IMR-90 (cell line): Measurements from ENCODE around the gene MEF2B. TPM values are rescaled to one million over a fixed set of nuclear protein-coding genes. Genes with fewer than 3 reads are reported as not detected.

Experiments used
- ATAC-seq: fragments of 200-7000 bp; cut with Tn5 transposase; 2 replicates; pipeline ENCODE4 v1.9.1; 2020; ENCODE audit warnings: low read depth, mild to moderate bottlenecking, moderate library complexity
- BruUV-seq: library from RNA; stranded (reverse); fragments of 400-500 nt; replicated peaks from 2 replicates; lab custom pipeline; 2021; lab: Mats Ljungman, UMichigan
- CTCF ChIA-PET: fragments of 300-600 bp; formaldehyde crosslinking; extraction: SDS; loops from one replicate; lab custom pipeline; 2021; ENCODE audit warnings: antibody characterized with exemption; lab: Yijun Ruan, JAX
- POLR2A ChIA-PET: fragments of 300-600 bp; sonication (Branson Sonifier 250); formaldehyde crosslinking; loops from one replicate; lab custom pipeline; 2022; ENCODE audit warnings: antibody characterized with exemption; ENCODE audit not compliant: unreplicated experiment; lab: Charles Lee
- DNase-seq: peaks from one replicate; pipeline ENCODE4 v3.0.0; 2013
- H2AFZ ChIP-seq: replicated peaks from 2 replicates; pipeline ENCODE3; 2013; ENCODE audit warnings: low read length, mild to moderate bottlenecking; ENCODE audit not compliant: poor library complexity
- H2AK5ac ChIP-seq: 2 replicates; pipeline ENCODE4 v1.6.1; 2013; ENCODE audit warnings: low read depth, low read length, inconsistent platforms
- H2AK9ac ChIP-seq: replicated peaks from 2 replicates; pipeline ENCODE3; 2013; ENCODE audit warnings: mild to moderate bottlenecking, low read depth, low read length, moderate library complexity; ENCODE audit not compliant: poor library complexity
- H2BK120ac ChIP-seq: 2 replicates; pipeline ENCODE4 v1.6.1; 2013; ENCODE audit warnings: low read depth, low read length, inconsistent platforms
- H2BK15ac ChIP-seq: 3 replicates; pipeline ENCODE4 v1.6.1; 2013; ENCODE audit warnings: low read depth, low read length, inconsistent platforms
- H2BK20ac ChIP-seq: 2 replicates; pipeline ENCODE4 v1.6.1; 2013; ENCODE audit warnings: low read depth, mild to moderate bottlenecking, inconsistent platforms, low read length, moderate library complexity
- H2BK5ac ChIP-seq: 2 replicates; pipeline ENCODE4 v1.6.1; 2013; ENCODE audit warnings: mild to moderate bottlenecking, low read depth, low read length, inconsistent platforms; ENCODE audit not compliant: poor library complexity, severe bottlenecking
- H3K14ac ChIP-seq: replicated peaks from 2 replicates; pipeline ENCODE4 v1.6.1; 2013; ENCODE audit warnings: low read depth, low read length, inconsistent platforms
- H3K18ac ChIP-seq: 2 replicates; pipeline ENCODE4 v1.6.1; 2013; ENCODE audit warnings: low read depth, low read length, control low read depth
- H3K23ac ChIP-seq: 2 replicates; pipeline ENCODE4 v1.6.1; 2013; ENCODE audit warnings: low read depth, low read length, inconsistent platforms
- H3K27ac ChIP-seq: 2 replicates; pipeline ENCODE4 v1.5.1; 2013; ENCODE audit warnings: mild to moderate bottlenecking, control low read depth, low read length; ENCODE audit not compliant: insufficient read depth
- H3K27me3 ChIP-seq: 2 replicates; pipeline ENCODE4 v1.6.1; 2013; ENCODE audit warnings: low read length; ENCODE audit not compliant: control insufficient read depth, insufficient read depth
- H3K36me3 ChIP-seq: 2 replicates; pipeline ENCODE4 v1.6.1; 2013; ENCODE audit warnings: low read length, mixed read lengths; ENCODE audit not compliant: control insufficient read depth, insufficient read depth
- H3K4ac ChIP-seq: 2 replicates; pipeline ENCODE4 v1.6.1; 2013; ENCODE audit warnings: low read depth, low read length, inconsistent platforms
- H3K4me1 ChIP-seq: 2 replicates; pipeline ENCODE4 v1.6.1; 2013; ENCODE audit warnings: low read length, mixed read lengths; ENCODE audit not compliant: control insufficient read depth, insufficient read depth
- H3K4me2 ChIP-seq: 2 replicates; pipeline ENCODE4 v1.6.1; 2013; ENCODE audit warnings: low read depth, mild to moderate bottlenecking, control low read depth, low read length, moderate library complexity
- H3K4me3 ChIP-seq: 2 replicates; pipeline ENCODE4 v1.5.1; 2013; ENCODE audit warnings: low read depth, mild to moderate bottlenecking, control low read depth, low read length, moderate library complexity; ENCODE audit not compliant: insufficient read depth
- H3K56ac ChIP-seq: 2 replicates; pipeline ENCODE4 v1.6.1; 2013; ENCODE audit warnings: low read length, inconsistent platforms; ENCODE audit not compliant: insufficient read depth; ENCODE audit errors: extremely low read depth
- H3K79me1 ChIP-seq, 2 experiments: 2 replicates each; pipeline ENCODE4 v1.6.1; 2013; ENCODE audit warnings: low read length in 2 of 2, inconsistent platforms in 1 of 2, low read depth in 1 of 2
- H3K9ac ChIP-seq: 2 replicates; pipeline ENCODE4 v1.6.1; 2013; ENCODE audit warnings: low read depth, low read length, control low read depth
- H3K9me1 ChIP-seq: 2 replicates; pipeline ENCODE4 v1.6.1; 2013; ENCODE audit warnings: low read length, inconsistent platforms; ENCODE audit not compliant: insufficient read depth
- H3K9me3 ChIP-seq: 2 replicates; pipeline ENCODE4 v1.6.1; 2013; ENCODE audit warnings: low read length; ENCODE audit not compliant: control insufficient read depth, insufficient read depth
- H4K20me1 ChIP-seq: 2 replicates; pipeline ENCODE4 v1.6.1; 2013; ENCODE audit warnings: low read length, inconsistent platforms; ENCODE audit not compliant: insufficient read depth
- H4K5ac ChIP-seq: 2 replicates; pipeline ENCODE4 v1.6.1; 2013; ENCODE audit warnings: mild to moderate bottlenecking, low read depth, low read length, control low read depth
- H4K8ac ChIP-seq, 2 experiments: 2 replicates each; pipeline ENCODE4 v1.6.1; 2013; ENCODE audit warnings: low read depth in 2 of 2, low read length in 2 of 2, control low read depth in 1 of 2, inconsistent platforms in 1 of 2
- H4K91ac ChIP-seq: 2 replicates; pipeline ENCODE4 v1.6.1; 2013; ENCODE audit warnings: low read depth, low read length, inconsistent platforms; ENCODE audit not compliant: insufficient read depth
- BHLHE40 ChIP-seq: fragments of 150-350 bp; IDR thresholded peaks from 2 replicates; pipeline ENCODE4 v1.6.1; 2016; ENCODE audit warnings: mild to moderate bottlenecking, low read depth, low read length
- CHD1 ChIP-seq: IDR thresholded peaks from 2 replicates; pipeline ENCODE4 v1.6.1; 2012; ENCODE audit warnings: low read depth, low read length, improper control_type of control experiment
- MAFK ChIP-seq: IDR thresholded peaks from 2 replicates; pipeline ENCODE4 v1.6.1; 2012; ENCODE audit warnings: low read depth, low read length, improper control_type of control experiment
- NFE2L2 ChIP-seq: fragments of 150-350 bp; IDR thresholded peaks from 2 replicates; pipeline ENCODE4 v1.6.1; 2016; ENCODE audit warnings: low read depth, mild to moderate bottlenecking, low read length
- RAD21 ChIP-seq: IDR thresholded peaks from 2 replicates; pipeline ENCODE4 v1.6.1; 2012; ENCODE audit warnings: low read length, improper control_type of control experiment
- RCOR1 ChIP-seq: IDR thresholded peaks from 2 replicates; pipeline ENCODE4 v1.6.1; 2012; ENCODE audit warnings: mild to moderate bottlenecking, low read length, improper control_type of control experiment; ENCODE audit not compliant: insufficient replicate concordance
- SMC3 ChIP-seq: fragments of 150-350 bp; IDR thresholded peaks from 2 replicates; pipeline ENCODE4 v1.6.1; 2016; ENCODE audit warnings: low read depth, mild to moderate bottlenecking, antibody characterized with exemption, low read length, moderate library complexity
- WGBS, 2 experiments: methylation state at CpG; one replicate each; pipeline versions ENCODE4 v1.1.5 to v1.1.7; 2013; ENCODE audit warnings: missing lambda C conversion rate in 2 of 2; ENCODE audit not compliant: insufficient read length in 1 of 2; ENCODE audit errors: extremely low coverage in 2 of 2; 5-methylcytosine and 5-hydroxymethylcytosine counted together
- dilution Hi-C: fragments of 300-500 bp; cut with HindIII; formaldehyde crosslinking; loops from one replicate; pipeline ENCODE4 v1.14.3; 2018; ENCODE audit warnings: low sequenced_read_pairs; ENCODE audit not compliant: unreplicated experiment
- in situ Hi-C: fragments of 300-500 bp; cut with MboI; formaldehyde crosslinking; loops from 3 replicates; pipeline ENCODE4 v1.14.3; 2019; ENCODE audit warnings: low sequenced_read_pairs, inconsistent platforms, mixed read lengths
- intact Hi-C: fragments of 100-400 bp; cut with micrococcal nuclease; formaldehyde crosslinking; loops from 2 replicates; pipeline ENCODE4 v1.10.0; 2022
- polyA plus RNA-seq, 3 experiments: library from polyadenylated mRNA; depleted of rRNA; stranded (reverse); fragments of >200 nt; gene quantifications; 2 replicates each; pipeline ENCODE4 v1.2.3, GENCODE V29; 2012; ENCODE audit warnings: low replicate concordance in 1 of 3
- total RNA-seq: library from RNA; depleted of rRNA; stranded (reverse); fragments of >200 nt; gene quantifications from 2 replicates; pipeline ENCODE4 v1.2.3, GENCODE V29; 2012
- TF ChIP-seq, protein P1 (sequence below): conservative IDR thresholded peaks from 2 replicates; pipeline ENCODE4 v1.5.1; 2012; ENCODE audit warnings: mild to moderate bottlenecking, low read depth, low read length, improper control_type of control experiment
- TF ChIP-seq, protein P2 (sequence below): fragments of 150-350 bp; IDR thresholded peaks from 2 replicates; pipeline ENCODE4 v1.6.1; 2016; ENCODE audit warnings: low read depth, mild to moderate bottlenecking, low read length, moderate library complexity, borderline replicate concordance
- TF ChIP-seq, protein P3 (sequence below): fragments of 150-350 bp; IDR thresholded peaks from 2 replicates; pipeline ENCODE4 v1.6.1; 2017; ENCODE audit warnings: mild to moderate bottlenecking, antibody characterized with exemption, low read length, low read depth

MEF2B gene
- total and polyA plus RNA-seq, 2 of the 4 experiments (the other 2 are of a cell fraction), result 0.18 to 0.94 TPM

DNA sequence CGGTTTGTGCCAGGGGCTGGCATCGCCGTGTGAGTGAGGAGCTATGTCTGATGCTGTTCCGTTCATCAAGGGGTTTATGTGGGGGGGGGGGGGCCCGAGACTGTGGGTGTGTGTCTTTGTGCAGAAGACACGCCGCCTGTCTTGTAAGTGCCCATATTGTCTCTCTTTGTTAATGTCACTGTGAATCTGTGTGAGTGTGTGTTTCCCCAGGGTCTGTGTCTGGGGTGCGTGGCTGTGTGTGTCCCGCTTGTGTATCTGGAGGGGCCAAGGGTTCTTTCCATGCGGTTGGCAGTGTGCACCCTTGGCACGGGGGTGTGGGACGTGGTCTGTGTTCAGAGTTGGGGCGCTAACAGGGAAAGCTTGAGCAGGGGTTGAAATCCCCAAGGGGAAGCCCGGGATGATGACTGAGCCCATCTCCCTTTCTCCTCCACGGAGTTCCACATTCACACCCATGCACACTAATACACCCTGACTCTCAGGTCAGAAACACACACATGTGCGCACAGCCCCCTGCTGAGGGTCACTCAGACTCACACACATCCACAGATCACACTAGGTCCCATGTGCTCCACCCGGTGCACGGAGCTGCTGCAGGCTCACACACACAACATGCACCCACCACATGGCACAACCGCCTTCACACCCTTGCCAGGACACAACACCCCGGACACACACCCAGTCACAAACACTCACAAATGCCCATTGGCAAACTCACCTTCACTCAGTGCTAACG, 43.5 kb upstream of the MEF2B start:
- H3K79me1 ChIP-seq, result no peaks in the 10 kb centered on the region
- intact Hi-C loops (no loop called here), dilution Hi-C loops (no loop called here)

More for the DNA sequence above, 43.5 kb upstream of the MEF2B start:
- H3K18ac ChIP-seq, result no peak overlapping the region
- H3K56ac ChIP-seq, result no peak overlapping the region
- H3K23ac ChIP-seq, result no peak overlapping the region
- H4K91ac ChIP-seq, result no peak overlapping the region
- H2AK5ac ChIP-seq, result no peak overlapping the region
- H2BK15ac ChIP-seq, result no peak overlapping the region
- DNase-seq (no peak), ATAC-seq (no peak)
- no peak overlapping the region for H3K14ac ChIP-seq
- CTCF ChIA-PET, result no interaction called here
- H3K4me3 ChIP-seq, result no peak overlapping the region
- no peak overlapping the region for H3K4ac ChIP-seq
- H3K4me2 ChIP-seq, result no peak overlapping the region
- H3K4me1 ChIP-seq, result no peaks in the 10 kb centered on the region
- 33% methylated on average over 5 of the region's 21 CpGs; no CpG with 5 or more reads in 1 of the 2 experiments for WGBS, 2 experiments
- H2AFZ ChIP-seq, result no peak overlapping the region
- H4K5ac ChIP-seq, result no peak overlapping the region
- H3K9me1 ChIP-seq, result 0 out of 2 replicates have a peak, but pooled peaks cover 2% of the 10 kb centered on the region
- in situ Hi-C loops, result no loop called here
- H2AK9ac ChIP-seq, result no peak overlapping the region
- H2BK5ac ChIP-seq, result no peak overlapping the region
- H4K8ac ChIP-seq, result no peak overlapping the region
- POLR2A ChIA-PET, result no interaction called here
- TF ChIP-seq CHD1 (no peak), MAFK (no peak), NFE2L2 (no peak), BHLHE40 (no peak), SMC3 (no peak), RCOR1 (no peak), RAD21 (no peak)
- TF ChIP-seq, protein P1, sequence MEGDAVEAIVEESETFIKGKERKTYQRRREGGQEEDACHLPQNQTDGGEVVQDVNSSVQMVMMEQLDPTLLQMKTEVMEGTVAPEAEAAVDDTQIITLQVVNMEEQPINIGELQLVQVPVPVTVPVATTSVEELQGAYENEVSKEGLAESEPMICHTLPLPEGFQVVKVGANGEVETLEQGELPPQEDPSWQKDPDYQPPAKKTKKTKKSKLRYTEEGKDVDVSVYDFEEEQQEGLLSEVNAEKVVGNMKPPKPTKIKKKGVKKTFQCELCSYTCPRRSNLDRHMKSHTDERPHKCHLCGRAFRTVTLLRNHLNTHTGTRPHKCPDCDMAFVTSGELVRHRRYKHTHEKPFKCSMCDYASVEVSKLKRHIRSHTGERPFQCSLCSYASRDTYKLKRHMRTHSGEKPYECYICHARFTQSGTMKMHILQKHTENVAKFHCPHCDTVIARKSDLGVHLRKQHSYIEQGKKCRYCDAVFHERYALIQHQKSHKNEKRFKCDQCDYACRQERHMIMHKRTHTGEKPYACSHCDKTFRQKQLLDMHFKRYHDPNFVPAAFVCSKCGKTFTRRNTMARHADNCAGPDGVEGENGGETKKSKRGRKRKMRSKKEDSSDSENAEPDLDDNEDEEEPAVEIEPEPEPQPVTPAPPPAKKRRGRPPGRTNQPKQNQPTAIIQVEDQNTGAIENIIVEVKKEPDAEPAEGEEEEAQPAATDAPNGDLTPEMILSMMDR, result no peak
- TF ChIP-seq, protein P2, sequence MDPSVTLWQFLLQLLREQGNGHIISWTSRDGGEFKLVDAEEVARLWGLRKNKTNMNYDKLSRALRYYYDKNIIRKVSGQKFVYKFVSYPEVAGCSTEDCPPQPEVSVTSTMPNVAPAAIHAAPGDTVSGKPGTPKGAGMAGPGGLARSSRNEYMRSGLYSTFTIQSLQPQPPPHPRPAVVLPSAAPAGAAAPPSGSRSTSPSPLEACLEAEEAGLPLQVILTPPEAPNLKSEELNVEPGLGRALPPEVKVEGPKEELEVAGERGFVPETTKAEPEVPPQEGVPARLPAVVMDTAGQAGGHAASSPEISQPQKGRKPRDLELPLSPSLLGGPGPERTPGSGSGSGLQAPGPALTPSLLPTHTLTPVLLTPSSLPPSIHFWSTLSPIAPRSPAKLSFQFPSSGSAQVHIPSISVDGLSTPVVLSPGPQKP, result no peak
- TF ChIP-seq, protein P3, sequence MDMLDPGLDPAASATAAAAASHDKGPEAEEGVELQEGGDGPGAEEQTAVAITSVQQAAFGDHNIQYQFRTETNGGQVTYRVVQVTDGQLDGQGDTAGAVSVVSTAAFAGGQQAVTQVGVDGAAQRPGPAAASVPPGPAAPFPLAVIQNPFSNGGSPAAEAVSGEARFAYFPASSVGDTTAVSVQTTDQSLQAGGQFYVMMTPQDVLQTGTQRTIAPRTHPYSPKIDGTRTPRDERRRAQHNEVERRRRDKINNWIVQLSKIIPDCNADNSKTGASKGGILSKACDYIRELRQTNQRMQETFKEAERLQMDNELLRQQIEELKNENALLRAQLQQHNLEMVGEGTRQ, result no peak
- no peak overlapping the region for H3K27ac ChIP-seq
- no peak overlapping the region for H3K9ac ChIP-seq
- peaks cover 29% of the 10 kb centered on the region for H3K27me3 ChIP-seq
- H4K20me1 ChIP-seq, result peaks cover 6% of the 10 kb centered on the region; the same call in 1 of the 2 replicates
- no peak overlapping the region for H2BK20ac ChIP-seq
- H3K36me3 ChIP-seq, result no peaks in the 10 kb centered on the region
- H3K9me3 ChIP-seq, result no peaks in the 10 kb centered on the region
- H2BK120ac ChIP-seq, result no peak overlapping the region
- no TSS peak for BruUV-seq
